GM23338 (cell line): ENCODE results near the gene RAP1A. TPM values are rescaled to one million over a fixed set of nuclear protein-coding genes. Genes with fewer than 3 reads are reported as not detected.

Experiments used
- REST ChIP-seq: IDR thresholded peaks from one replicate; pipeline ENCODE4 v1.6.1; 2018; ENCODE audit warnings: antibody characterized with exemption; ENCODE audit not compliant: unreplicated experiment
- polyA plus RNA-seq: library from polyadenylated mRNA; unstranded; fragments of >200 nt; fragmentation: Nextera tagmentation; extraction: Ambion mirVana; gene quantifications from 2 replicates; pipeline ENCODE4 v1.2.1, GENCODE V29; 2016
- small RNA-seq: library from RNA; depleted of rRNA; stranded (forward); fragments of <200 nt; gene quantifications from one replicate; pipeline ENCODE3, GENCODE V24; 2014; ENCODE audit warnings: low replicate concordance
- total RNA-seq: library from RNA; depleted of rRNA; stranded (reverse); fragments of >200 nt; shearing (Covaris generic); gene quantifications from 2 replicates; pipeline ENCODE4 v1.2.3, GENCODE V29; 2014; rRNA removed

Gene RAP1A
- total and polyA plus RNA-seq, 2 experiments from 2014 or later = 16.2 to 23.0 TPM

DNA sequence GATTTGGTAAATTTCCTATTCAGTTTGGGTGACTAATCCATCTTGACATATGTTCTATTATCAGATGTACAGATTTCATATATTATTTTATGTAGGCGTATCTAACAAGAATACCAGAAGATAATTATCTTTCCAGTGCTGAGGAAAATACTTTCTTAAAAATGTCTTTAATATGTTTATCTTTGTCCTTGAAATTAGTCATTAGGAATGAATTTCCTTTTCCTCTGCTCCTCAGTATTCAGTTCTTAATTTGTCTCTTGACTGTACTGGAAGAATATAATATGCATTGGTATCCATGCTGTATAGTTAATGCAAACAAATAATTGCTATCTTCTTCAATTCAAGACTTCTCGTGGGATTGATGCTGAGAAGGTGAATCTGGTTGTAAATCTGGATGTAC lies 142.7 kb downstream of the RAP1A start (continued):
- TF ChIP-seq REST = no peak

Small RNA genes within 50 kb of the gene (small RNA-seq; reads per million reads assigned to genes)
- gene INKA2 (0.80 reads per million, percentile 53 among the genes with 10 or more reads in this experiment), gene RNU6-151P (not detected)

Other genes with a start within 250 kb of the RAP1A start
- gene OVGP1, start 192.1 kb upstream of the RAP1A start, total RNA-seq = 0.93 and 1.0 TPM in 2 replicates
- gene OVGP1, start 192.1 kb upstream of the RAP1A start, polyA plus RNA-seq = 0.82 and 0.99 TPM in 2 replicates
- 111 and 117 TPM in 2 replicates for gene WDR77, start 170.5 kb upstream of the RAP1A start, total RNA-seq
- gene WDR77, start 170.5 kb upstream of the RAP1A start, polyA plus RNA-seq = 75.0 and 85.9 TPM in 2 replicates
- gene ATP5PB, start 170.3 kb upstream of the RAP1A start, total RNA-seq = 272 and 300 TPM in 2 replicates
- 260 and 279 TPM in 2 replicates for gene ATP5PB, start 170.3 kb upstream of the RAP1A start, polyA plus RNA-seq
- 0.16 and 0.69 TPM in 2 replicates for gene C1orf162, start 145.8 kb upstream of the RAP1A start, total RNA-seq
- 0.28 and 0.47 TPM in 2 replicates for gene C1orf162, start 145.8 kb upstream of the RAP1A start, polyA plus RNA-seq
- gene ADORA3, start 116.2 kb upstream of the RAP1A start, total RNA-seq = not detected in 2 replicates
- not detected in 2 replicates for gene ADORA3, start 116.2 kb upstream of the RAP1A start, polyA plus RNA-seq
- gene TMIGD3, start 116.2 kb upstream of the RAP1A start, total RNA-seq = not detected in 2 replicates
- gene TMIGD3, start 116.2 kb upstream of the RAP1A start, polyA plus RNA-seq = not detected in 2 replicates
- 8.4 and 10.3 TPM in 2 replicates for gene INKA2, start 119.6 kb downstream of the RAP1A start, total RNA-seq
- 2.8 and 3.7 TPM in 2 replicates for gene INKA2, start 119.6 kb downstream of the RAP1A start, polyA plus RNA-seq
- 38.3 and 54.4 TPM in 2 replicates for gene DDX20, start 136.1 kb downstream of the RAP1A start, total RNA-seq
- 11.9 and 12.8 TPM in 2 replicates for gene DDX20, start 136.1 kb downstream of the RAP1A start, polyA plus RNA-seq